H9 (cell line): ENCODE measurements around the gene RRBP1. TPM values are rescaled to one million over a fixed set of nuclear protein-coding genes. Genes with fewer than 3 reads are reported as not detected.

ENCODE experiments used
- DNase-seq: peaks from one replicate; pipeline ENCODE4 v3.0.0-alpha.2; 2017
- H2AFZ ChIP-seq: one replicate; pipeline ENCODE4 v1.6.1; 2013; ENCODE audit warnings: mild to moderate bottlenecking, low read length, control low read depth, moderate library complexity
- H2AK5ac ChIP-seq: 2 replicates; pipeline ENCODE4 v1.6.1; 2013; ENCODE audit warnings: low read length, control low read depth, mixed read lengths; ENCODE audit not compliant: insufficient read length
- H2BK120ac ChIP-seq: one replicate; pipeline ENCODE4 v1.6.1; 2013; ENCODE audit warnings: low read depth, mild to moderate bottlenecking, low read length, control low read depth, inconsistent platforms; ENCODE audit not compliant: poor library complexity, severe bottlenecking
- H2BK12ac ChIP-seq: 2 replicates; pipeline ENCODE4 v1.6.1; 2013; ENCODE audit warnings: low read length, control low read depth, mixed read lengths, low read depth; ENCODE audit not compliant: insufficient read length
- H2BK15ac ChIP-seq: 2 replicates; pipeline ENCODE4 v1.6.1; 2013; ENCODE audit warnings: low read depth, low read length, control low read depth
- H2BK20ac ChIP-seq: one replicate; pipeline ENCODE4 v1.6.1; 2013; ENCODE audit warnings: low read depth, mild to moderate bottlenecking, low read length, control low read depth, inconsistent platforms; ENCODE audit not compliant: poor library complexity, severe bottlenecking
- H2BK5ac ChIP-seq: 2 replicates; pipeline ENCODE4 v1.6.1; 2013; ENCODE audit warnings: low read length, control low read depth, mixed read lengths; ENCODE audit not compliant: insufficient read length
- H3K14ac ChIP-seq: 2 replicates; pipeline ENCODE4 v1.6.1; 2013; ENCODE audit warnings: low read length, control low read depth; ENCODE audit not compliant: insufficient read depth
- H3K18ac ChIP-seq: 2 replicates; pipeline ENCODE4 v1.6.1; 2013; ENCODE audit warnings: low read depth, mild to moderate bottlenecking, mixed read lengths, low read length, control low read depth; ENCODE audit not compliant: insufficient read length
- H3K23ac ChIP-seq: 2 replicates; pipeline ENCODE4 v1.6.1; 2013; ENCODE audit warnings: low read length, control low read depth, mixed read lengths, low read depth; ENCODE audit not compliant: insufficient read length
- H3K23me2 ChIP-seq: 2 replicates; pipeline ENCODE4 v1.6.1; 2013; ENCODE audit warnings: low read depth, mild to moderate bottlenecking, mixed read lengths, low read length, control low read depth; ENCODE audit not compliant: insufficient read length, poor library complexity, severe bottlenecking
- H3K27ac ChIP-seq: 2 replicates; pipeline ENCODE4 v1.5.1; 2013; ENCODE audit warnings: low read length, control low read depth, mixed read lengths, low read depth; ENCODE audit not compliant: insufficient read length
- H3K27me3 ChIP-seq: 2 replicates; pipeline ENCODE4 v1.6.1; 2013; ENCODE audit warnings: low read length, control low read depth, inconsistent platforms; ENCODE audit not compliant: insufficient read depth
- H3K4ac ChIP-seq: 2 replicates; pipeline ENCODE4 v1.6.1; 2013; ENCODE audit warnings: low read depth, mild to moderate bottlenecking, control low read depth, inconsistent platforms, low read length, moderate library complexity
- H3K4me1 ChIP-seq: 2 replicates; pipeline ENCODE4 v1.6.1; 2013; ENCODE audit warnings: low read length, control low read depth, inconsistent platforms; ENCODE audit not compliant: insufficient read depth
- H3K4me2 ChIP-seq: 2 replicates; pipeline ENCODE4 v1.6.1; 2013; ENCODE audit warnings: low read length, control low read depth, mixed read lengths; ENCODE audit not compliant: insufficient read length, insufficient read depth
- H3K56ac ChIP-seq: 2 replicates; pipeline ENCODE4 v1.6.1; 2013; ENCODE audit warnings: low read depth, mild to moderate bottlenecking, mixed read lengths, low read length, control low read depth; ENCODE audit not compliant: insufficient read length
- H3K79me1 ChIP-seq: 2 replicates; pipeline ENCODE4 v1.6.1; 2013; ENCODE audit warnings: low read depth, mild to moderate bottlenecking, moderate library complexity, low read length, control low read depth, inconsistent platforms; ENCODE audit not compliant: insufficient read depth, poor library complexity, severe bottlenecking
- H3K79me2 ChIP-seq: 2 replicates; pipeline ENCODE4 v1.6.1; 2013; ENCODE audit warnings: low read length, control low read depth, inconsistent platforms; ENCODE audit not compliant: insufficient read depth
- H3K9ac ChIP-seq: 2 replicates; pipeline ENCODE4 v1.6.1; 2013; ENCODE audit warnings: low read length, control low read depth, mixed read lengths; ENCODE audit not compliant: insufficient read length; ENCODE audit errors: extremely low read depth
- H3K9me3 ChIP-seq: one replicate; pipeline ENCODE4 v1.6.1; 2013; ENCODE audit warnings: low read depth, low read length, inconsistent platforms; ENCODE audit not compliant: control insufficient read depth
- H3T11ph ChIP-seq: one replicate; pipeline ENCODE4 v1.6.1; 2013; ENCODE audit warnings: mild to moderate bottlenecking, low read length, control low read depth, inconsistent platforms
- H4K20me1 ChIP-seq: one replicate; pipeline ENCODE4 v1.6.1; 2013; ENCODE audit not compliant: control insufficient read depth, insufficient read length, insufficient read depth
- H4K5ac ChIP-seq: 2 replicates; pipeline ENCODE4 v1.6.1; 2013; ENCODE audit warnings: low read depth, mild to moderate bottlenecking, mixed read lengths, low read length, control low read depth; ENCODE audit not compliant: insufficient read length
- H4K8ac ChIP-seq: replicated peaks from 2 replicates; pipeline ENCODE4 v1.6.1; 2013; ENCODE audit warnings: low read length, control low read depth, mixed read lengths, low read depth; ENCODE audit not compliant: insufficient read length
- H4K91ac ChIP-seq: 2 replicates; pipeline ENCODE4 v1.6.1; 2013; ENCODE audit warnings: low read depth, mild to moderate bottlenecking, moderate library complexity, mixed read lengths, low read length, control low read depth; ENCODE audit not compliant: insufficient read length
- H3K27ac Mint-ChIP-seq, 3 experiments: 2 replicates in 2 of 3; 3 replicates in 1 of 3; pipeline ENCODE4 v1.8.0; 2020 to 2021; ENCODE audit warnings: mixed read lengths in 3 of 3, mild to moderate bottlenecking in 1 of 3, moderate library complexity in 1 of 3
- H3K27me3 Mint-ChIP-seq: 2 replicates; pipeline ENCODE4 v1.8.0; 2021; ENCODE audit warnings: low read depth, mild to moderate bottlenecking, moderate library complexity, mixed read lengths
- H3K36me3 Mint-ChIP-seq, 3 experiments: 2 replicates in 2 of 3; 3 replicates in 1 of 3; pipeline ENCODE4 v1.8.0; 2020 to 2021; ENCODE audit warnings: low read depth in 3 of 3, mixed read lengths in 3 of 3; ENCODE audit not compliant: insufficient read depth in 1 of 3
- H3K4me1 Mint-ChIP-seq, 2 experiments: 2 replicates each; pipeline ENCODE4 v1.8.0; 2020; ENCODE audit warnings: mixed read lengths in 2 of 2
- H3K4me3 Mint-ChIP-seq, 2 experiments: 2 replicates in 1 of 2; 3 replicates in 1 of 2; pipeline ENCODE4 v1.8.0; 2020 to 2021; ENCODE audit warnings: mild to moderate bottlenecking in 2 of 2, mixed read lengths in 2 of 2, moderate library complexity in 1 of 2
- H3K9me3 Mint-ChIP-seq, 2 experiments: 2 replicates in 1 of 2; 3 replicates in 1 of 2; pipeline ENCODE4 v1.8.0; 2020; ENCODE audit warnings: mild to moderate bottlenecking in 2 of 2, mixed read lengths in 2 of 2, moderate library complexity in 1 of 2
- CTCF ChIP-seq: fragments of 200-600 bp; sonication (generic); conservative IDR thresholded peaks from 3 replicates; pipeline ENCODE4 v1.8.0; 2021; ENCODE audit warnings: antibody characterized with exemption, mild to moderate bottlenecking
- WGBS: extraction: QIAGEN DNeasy Blood & Tissue Kit; methylation state at CpG from one replicate; pipeline ENCODE4 v1.1.7; 2013; ENCODE audit warnings: missing lambda C conversion rate, low lambda C conversion rate, mixed read lengths; ENCODE audit not compliant: insufficient read length; ENCODE audit errors: extremely low coverage; 5-methylcytosine and 5-hydroxymethylcytosine counted together
- total RNA-seq: library from RNA; stranded (reverse); gene quantifications from 2 replicates; pipeline ENCODE4 v1.2.1, GENCODE V29; 2021

Gene RRBP1
- total RNA-seq, 1 experiment from 2014 or later: 97.8 TPM

- Histone ChIP-seq H3K4me1 (peaks cover 17% of the 10 kb centered on the region), H3K79me2 (peaks cover 16% of the 10 kb centered on the region; the same call in 1 of the 2 replicates)
Observed at GRCh38 chr20:17569616-17570346, 112.3 kb downstream of the RRBP1 start, which contains the start of gene DSTN. DSTN (plus strand) TSS chr20:17570075; CDS start chr20:17570209, 134 bp downstream.

More at GRCh38 chr20:17569616-17570346, 112.3 kb downstream of the RRBP1 start, which contains the start of gene DSTN:
- no peaks in the 10 kb centered on the region for H3K27me3 ChIP-seq
- H3K36me3 Mint-ChIP-seq: peaks cover under 1 to 8% (median 2%) of the 10 kb centered on the region in 3 experiments; a peak in 2 of 7 replicates
- H3K27me3 Mint-ChIP-seq: no peaks in the 10 kb centered on the region; the same call in 1 of the 2 replicates
- no peak within 1 kb of the TSS for H2AK5ac ChIP-seq
- no peak within 1 kb of the TSS; the same call in 1 of the 2 replicates for H3K4ac ChIP-seq
- H2BK12ac ChIP-seq: no peak within 1 kb of the TSS
- H3K14ac ChIP-seq: peak within 1 kb of the TSS; percentile 97
- peaks cover 47 to 49% of the 10 kb centered on the region in 2 experiments for H3K4me1 Mint-ChIP-seq
- H2AFZ ChIP-seq: no peak within 1 kb of the TSS
- peak within 1 kb of the TSS; percentile 89 to 91 for H3K4me3 Mint-ChIP-seq
- no peak within 1 kb of the TSS for H2BK20ac ChIP-seq
- H3T11ph ChIP-seq: peak within 1 kb of the TSS; percentile 23
- H2BK15ac ChIP-seq: no peak within 1 kb of the TSS
- DNase-seq: peak; percentile 97
- 0 out of 5 replicates have a peak, but pooled peaks cover 0 to 2% of the 10 kb centered on the region in 2 experiments for H3K9me3 Mint-ChIP-seq
- H3K18ac ChIP-seq: peak within 1 kb of the TSS; percentile 78
- H2BK120ac ChIP-seq: peak within 1 kb of the TSS; percentile 51
- WGBS: no CpG with 5 or more reads among the region's 70 CpGs
- H3K27ac ChIP-seq: peak within 1 kb of the TSS; percentile 79
- H3K56ac ChIP-seq: no peak within 1 kb of the TSS
- peak within 1 kb of the TSS; percentile 6 for H4K5ac ChIP-seq
- H3K79me1 ChIP-seq: no peaks in the 10 kb centered on the region
- no peaks in the 10 kb centered on the region for H3K9me3 ChIP-seq
- no peak within 1 kb of the TSS for H4K91ac ChIP-seq
- no peak within 1 kb of the TSS for H4K8ac ChIP-seq
- peak within 1 kb of the TSS; percentile 95 for H3K4me2 ChIP-seq
- peak within 1 kb of the TSS; percentile 97 to 99 (median 98) for H3K27ac Mint-ChIP-seq
- H4K20me1 ChIP-seq: no peaks in the 10 kb centered on the region
- H2BK5ac ChIP-seq: peak within 1 kb of the TSS; percentile 95
- H3K9ac ChIP-seq: peak within 1 kb of the TSS; percentile 85
- peaks cover 12% of the 10 kb centered on the region for H3K23me2 ChIP-seq
- no peak within 1 kb of the TSS for H3K23ac ChIP-seq
- no peak for TF ChIP-seq CTCF
